NCI-H1092 treated with DMSO at 0.1 percent for 48 hours (cell line): ENCODE data around the gene KAZALD1.

ENCODE experiments used
- DNase-seq: peaks from one replicate; lab custom pipeline; 2025; lab: John Stamatoyannopoulos, UW

Gene KAZALD1

DNA sequence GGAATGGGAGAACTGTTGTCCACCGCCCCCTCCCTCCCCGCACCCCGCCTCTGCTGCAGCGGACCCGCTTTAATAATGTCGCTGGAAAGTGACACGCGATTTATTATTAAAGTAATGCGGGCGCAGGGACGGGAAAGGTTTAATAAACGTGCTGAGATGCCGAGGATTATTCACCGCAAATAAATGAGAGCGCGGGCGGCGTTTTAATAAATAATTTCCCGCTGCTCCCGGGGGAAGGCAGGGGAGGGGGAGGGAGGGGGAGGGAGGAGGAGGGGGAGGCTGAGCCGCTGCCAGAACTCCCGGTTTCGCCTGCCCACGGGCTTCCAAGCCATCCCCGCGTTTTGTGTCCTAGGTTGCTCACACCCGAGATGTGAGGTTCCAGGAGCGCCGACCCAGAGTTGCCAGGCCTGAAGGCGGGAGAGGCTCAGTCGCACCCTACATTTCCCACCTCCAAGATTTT is 5.1 kb downstream of the KAZALD1 start:
- DNase-seq = peak; percentile 17

DNA sequence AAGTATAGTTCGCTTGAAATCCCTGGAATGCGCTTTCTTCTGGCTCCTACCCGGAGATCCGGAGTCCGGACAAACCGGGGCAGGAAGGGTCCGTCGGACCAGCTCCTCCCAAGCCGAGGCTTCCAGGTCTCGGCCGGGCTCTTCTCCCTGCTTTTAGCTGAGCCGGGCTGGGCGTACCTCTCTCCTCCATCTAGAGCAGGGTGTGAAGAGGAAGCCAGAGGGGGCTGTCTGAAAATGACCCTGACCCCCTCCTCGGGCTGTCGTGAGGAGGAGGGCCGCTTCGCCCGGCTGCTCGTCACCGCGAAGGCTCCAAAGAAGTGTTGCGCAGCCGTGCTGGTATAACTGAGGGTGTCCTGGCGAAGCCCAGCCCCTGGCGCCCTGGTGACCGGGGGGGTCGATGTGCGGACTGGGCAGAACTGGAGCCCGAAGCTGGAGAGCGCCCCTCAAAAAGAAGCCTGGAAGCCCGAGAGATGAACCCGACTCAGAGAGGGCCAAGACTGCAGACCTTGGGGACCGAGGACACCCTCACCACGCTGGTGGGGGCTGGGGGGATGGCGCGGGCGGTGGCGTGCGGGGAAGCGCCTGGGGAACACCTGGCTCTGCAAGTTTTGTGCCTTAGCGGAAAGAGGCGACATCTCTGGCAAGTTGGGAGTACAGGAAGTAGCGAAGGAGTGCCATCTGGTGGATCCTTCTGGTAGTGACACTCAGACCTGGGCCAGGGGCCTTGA is 5.7 kb downstream of the KAZALD1 start:
- peak; percentile 40 for DNase-seq

DNA sequence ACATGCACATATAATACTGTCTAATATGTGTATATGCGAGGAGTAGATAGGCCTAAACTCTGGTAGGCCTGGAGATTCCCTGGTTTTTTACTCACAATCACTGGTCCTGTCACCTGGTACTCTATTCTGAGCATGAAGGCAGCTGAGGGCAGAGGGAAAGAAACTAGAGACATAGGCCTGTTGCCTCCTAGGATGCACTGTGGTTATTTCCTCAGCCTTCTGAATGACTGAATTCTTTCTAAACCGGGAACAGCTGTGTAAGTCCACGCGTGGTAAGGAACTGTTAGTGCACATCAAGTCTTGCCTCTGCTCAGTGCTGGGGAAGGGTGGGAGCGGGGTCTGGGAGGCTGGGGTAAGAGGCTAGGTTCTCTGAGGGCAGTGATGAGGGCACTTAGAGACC is 7.7 kb downstream of the KAZALD1 start:
- DNase-seq = no peak

DNA sequence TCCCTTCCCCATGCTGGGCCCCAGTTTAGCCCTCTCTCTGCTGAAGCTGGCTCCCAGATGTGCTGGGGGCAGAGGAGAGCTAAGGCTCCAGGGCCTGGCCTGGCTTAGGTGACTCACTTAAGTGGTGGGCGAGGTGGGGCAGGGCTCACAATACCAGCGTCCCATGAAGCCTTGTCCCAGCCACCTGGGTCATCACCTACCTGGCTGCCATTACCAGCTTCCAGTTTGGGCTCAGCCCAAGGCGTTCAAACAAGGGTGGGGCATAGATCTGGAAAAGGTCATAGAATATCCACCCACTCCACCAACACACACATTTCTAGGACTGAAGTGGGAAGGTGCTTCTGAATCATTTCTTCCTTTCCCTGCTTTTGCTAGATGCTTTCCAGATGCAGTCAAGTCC is 8.3 kb downstream of the KAZALD1 start:
- no peak for DNase-seq

DNA sequence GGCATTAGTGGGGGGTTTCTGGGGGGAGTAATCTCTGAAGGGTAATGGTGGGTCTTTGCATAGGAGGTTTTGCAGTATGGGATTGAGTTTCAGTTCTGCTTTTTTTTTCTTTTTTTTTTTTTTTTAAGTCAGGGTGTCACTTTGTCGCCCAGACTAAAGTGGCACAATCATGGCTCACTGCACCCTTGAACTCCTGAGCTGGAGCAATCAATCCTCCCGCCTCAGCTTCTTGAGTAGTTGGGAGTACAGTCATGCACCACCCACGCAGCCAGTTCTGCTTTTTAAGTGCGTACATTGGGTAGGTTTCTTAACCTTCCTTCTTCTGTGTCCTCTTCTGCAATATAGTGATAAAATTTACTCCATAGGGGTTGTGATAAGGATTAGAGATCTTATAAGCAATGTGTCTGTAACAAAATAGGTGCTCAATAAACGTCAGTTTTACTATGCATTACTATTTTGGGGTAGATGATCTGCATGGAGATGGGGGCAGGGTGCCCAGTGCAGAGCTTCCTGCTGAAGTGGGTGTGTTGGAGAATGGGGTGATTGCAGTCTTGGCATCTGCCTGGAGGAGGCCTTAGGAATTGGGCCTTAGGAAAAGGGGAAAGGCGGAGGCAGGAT is 9.6 kb downstream of the KAZALD1 start:
- DNase-seq = no peak

DNA sequence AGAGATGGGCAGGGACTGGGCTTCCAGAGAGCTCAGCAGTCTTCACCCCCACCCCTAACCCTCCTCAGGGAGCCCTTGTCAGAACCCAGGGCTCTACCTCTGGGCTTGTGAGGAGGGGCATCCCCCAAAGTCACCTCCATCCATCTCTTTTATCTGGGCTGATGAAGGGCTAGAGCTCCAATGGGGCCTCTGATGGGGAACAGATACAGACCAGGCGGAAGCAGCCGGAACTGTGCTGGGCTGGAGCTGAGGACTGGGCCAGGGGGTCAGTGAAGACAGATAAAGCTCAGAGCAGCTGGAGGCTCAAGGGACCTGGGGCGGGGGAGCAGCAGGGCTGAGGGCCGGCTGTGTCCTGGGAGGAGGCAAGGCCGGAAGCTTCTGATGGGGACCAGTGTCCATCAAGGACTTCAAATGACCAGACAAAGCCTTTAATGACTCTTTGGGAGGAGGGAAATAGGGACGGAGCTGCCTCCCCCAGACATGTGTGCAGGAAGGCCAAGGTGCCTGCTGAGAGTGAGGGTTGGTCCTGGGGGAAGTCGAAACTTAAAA is 10.2 kb downstream of the KAZALD1 start:
- DNase-seq = no peak

DNA sequence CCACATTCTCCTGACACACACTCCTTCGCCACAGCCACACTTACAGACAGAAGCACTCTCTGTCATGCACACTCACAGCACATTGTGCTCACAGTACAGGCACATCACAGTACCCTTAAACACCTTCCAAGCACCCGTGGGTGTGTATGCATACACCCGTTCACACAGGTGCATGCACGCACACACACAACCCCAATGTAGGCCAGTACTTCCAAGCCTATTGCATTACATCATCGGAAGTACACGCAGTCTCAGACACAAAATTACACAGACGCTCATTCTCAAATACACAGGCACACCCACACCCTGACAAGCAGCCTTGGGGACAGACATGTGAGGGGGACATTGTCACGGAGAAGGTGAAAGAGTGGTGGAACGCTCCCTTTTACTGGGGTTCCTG is 11.1 kb downstream of the KAZALD1 start:
- no peak for DNase-seq

DNA sequence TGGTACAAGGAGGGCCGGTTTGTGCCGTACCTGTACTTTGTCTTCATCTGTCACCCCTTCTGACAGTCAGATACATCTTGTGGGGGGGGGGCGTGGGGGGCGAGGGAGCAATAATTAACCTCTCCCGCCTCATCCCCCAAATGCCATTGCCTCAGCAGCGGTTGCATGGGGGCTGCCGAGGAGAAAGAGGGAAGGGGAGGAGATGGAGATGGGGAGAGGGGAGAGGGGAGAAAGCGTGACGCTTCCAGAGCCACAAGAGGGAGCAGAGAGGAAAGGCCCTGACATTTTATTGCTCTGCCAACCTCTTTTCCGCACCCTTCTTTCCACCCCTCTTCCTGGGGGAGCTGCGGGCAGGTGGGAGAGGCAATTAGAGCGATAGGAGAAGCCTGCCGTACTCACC is 11.8 kb downstream of the KAZALD1 start:
- no peak for DNase-seq

DNA sequence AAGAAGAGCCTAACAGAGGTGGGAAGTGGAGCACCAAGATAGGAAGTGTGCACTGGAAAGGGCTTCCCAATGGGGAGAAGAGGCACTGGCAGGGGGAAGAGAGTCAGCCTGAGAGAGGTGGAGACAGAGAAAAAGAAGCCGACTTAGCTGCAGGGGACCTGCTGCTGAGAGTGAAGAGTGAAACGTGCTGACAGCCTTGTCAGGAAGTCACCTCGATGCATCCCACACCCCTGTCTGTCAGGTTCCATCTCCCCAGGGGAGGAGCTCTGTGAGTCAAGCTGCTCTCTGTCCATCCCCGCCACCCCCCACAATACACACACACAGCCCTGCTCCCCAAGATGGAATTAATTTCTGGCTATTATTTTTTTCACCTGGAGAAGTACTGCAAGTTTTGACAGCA is 14.0 kb downstream of the KAZALD1 start:
- no peak for DNase-seq

DNA sequence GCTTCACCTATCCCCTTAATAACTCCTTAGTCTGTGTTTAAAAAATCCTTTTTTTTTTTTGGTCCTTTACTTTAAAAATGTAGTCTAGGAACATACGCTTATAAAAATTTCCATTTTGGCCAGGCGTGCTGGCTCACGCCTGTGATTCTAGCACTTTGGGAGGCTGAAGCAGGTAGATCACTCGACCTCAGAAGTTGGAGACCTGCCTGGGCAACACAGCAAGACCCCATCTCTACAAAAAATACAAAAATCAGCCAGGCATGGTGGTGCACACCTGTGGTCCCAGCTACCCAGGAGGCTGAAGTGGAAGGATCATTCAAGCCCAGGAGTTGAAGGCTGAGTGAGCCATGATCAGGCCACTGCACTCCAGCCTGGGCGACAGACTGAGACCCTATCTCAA is 14.8 kb downstream of the KAZALD1 start:
- DNase-seq = no peak

DNA sequence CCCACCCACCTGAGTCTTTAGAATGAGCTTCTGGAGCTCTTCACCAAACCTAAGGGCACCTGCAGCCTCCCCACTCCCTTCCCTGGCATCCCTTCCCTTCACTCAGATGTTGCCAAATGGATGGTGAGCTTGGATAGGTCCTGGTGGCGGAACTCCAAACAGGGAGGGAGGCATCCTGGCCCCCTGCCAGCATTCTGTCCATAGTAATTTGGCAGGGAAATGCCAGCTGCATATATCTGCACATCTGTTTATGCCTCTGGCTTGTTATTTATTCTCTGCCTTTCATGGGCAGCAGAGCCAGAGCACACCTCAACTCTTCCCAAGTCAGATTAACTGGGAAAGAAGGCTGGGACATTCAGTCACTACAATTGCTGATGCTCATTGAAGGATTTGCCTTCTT is 18.1 kb downstream of the KAZALD1 start:
- no peak for DNase-seq

DNA sequence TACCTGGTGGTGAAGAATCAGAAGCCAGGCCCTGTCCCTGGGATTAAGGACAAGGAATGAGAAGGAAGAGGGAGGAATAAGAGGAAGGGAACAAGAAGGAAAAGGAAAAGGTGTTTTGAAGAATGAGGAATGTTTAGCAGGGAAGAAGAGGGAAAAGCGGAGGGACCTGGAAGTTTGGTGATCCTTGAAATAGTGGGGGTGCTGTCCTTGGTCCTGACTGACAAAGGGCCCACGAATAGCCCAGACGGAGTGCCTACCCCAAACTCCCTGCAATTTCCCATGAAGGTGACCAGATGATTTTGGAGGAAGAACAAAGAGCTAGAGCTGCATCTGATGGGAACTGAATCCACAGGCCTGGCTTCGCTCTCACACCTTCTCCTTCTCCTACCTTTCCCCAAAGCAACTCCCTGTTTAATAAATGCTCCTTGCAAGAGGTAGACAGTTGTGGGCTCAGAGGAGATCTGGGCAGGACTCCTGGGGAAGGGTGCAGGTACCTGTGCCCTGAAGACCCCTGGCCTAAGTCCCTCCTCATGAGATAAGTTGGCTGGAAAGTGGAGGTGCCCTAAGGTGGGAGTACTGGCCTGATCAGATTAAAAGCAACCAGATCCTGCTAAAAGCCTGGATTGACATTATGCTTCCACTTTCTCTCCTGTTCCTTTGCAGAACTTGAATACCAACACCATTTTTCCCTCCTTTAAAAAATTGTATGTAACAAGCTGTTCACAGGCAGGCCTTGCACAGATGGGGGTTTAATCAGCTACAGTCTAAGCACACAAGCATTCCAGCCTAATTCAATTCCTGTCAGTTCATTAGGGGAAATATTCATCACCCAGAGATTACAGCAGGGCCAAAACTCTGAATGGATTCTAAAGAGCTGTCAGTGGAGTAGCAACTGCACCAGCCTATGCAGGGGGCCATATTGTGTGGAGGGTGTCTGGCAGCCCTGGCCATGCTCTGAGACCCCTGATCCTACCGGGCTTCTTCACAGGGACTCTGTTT is 19.4 kb downstream of the KAZALD1 start:
- DNase-seq = no peak

DNA sequence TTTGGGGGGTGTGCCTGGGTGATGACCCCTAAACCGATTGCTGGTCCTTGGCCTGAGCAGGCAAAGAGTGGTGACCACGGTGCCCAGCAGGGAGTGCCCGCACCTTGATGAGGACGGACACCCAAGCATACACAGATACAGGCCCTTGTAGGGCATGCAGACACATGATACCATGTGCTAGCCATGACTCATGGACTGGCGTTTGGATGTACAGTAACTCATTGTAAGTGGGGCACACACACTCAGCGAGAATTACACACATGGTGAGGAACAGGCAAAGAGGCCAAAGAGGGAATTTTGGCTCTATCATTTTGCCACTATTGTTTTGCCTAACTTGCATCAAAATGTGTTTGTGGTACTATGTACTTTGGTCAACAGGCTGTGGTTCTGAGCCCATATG is 24.1 kb downstream of the KAZALD1 start:
- no peak for DNase-seq

DNA sequence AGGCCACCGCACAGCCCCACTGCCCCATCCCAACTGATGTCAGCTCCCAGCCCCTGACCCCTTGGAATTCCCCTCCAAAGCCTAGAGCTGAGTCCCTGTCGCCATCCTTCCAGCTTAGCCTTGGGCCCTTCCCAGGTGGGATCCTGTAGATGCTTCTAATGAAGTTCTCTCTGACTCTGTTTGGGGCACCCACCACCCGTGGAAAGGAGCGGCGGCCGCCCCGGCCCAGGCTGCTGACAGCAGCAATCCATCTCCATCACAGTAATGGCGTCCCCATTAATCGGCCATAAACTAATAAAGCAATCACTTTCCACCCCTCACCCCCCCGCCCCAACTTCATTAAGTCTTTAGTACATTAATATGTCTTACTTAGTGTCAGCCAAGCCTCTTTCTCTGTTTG is 25.6 kb downstream of the KAZALD1 start:
- DNase-seq = no peak

DNA sequence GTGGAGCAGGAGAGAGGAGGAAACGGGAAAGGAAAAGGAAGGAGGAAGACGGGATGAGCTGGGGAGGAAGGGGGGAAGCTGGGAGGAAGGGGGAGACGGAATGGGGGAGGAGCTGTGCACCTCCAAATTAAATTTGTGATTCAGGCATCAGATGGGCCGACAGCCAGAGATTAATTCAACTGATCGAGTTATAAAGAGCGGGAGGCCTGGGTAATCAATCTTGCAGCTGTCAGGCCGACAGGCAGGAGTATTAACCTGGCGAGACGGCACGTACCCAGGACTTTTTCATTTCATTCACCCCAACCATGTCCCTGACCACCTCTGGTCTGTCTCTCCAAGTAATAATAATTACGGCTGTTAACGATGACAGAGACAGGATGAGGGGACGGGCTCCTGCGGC is 26.2 kb downstream of the KAZALD1 start:
- no peak for DNase-seq

DNA sequence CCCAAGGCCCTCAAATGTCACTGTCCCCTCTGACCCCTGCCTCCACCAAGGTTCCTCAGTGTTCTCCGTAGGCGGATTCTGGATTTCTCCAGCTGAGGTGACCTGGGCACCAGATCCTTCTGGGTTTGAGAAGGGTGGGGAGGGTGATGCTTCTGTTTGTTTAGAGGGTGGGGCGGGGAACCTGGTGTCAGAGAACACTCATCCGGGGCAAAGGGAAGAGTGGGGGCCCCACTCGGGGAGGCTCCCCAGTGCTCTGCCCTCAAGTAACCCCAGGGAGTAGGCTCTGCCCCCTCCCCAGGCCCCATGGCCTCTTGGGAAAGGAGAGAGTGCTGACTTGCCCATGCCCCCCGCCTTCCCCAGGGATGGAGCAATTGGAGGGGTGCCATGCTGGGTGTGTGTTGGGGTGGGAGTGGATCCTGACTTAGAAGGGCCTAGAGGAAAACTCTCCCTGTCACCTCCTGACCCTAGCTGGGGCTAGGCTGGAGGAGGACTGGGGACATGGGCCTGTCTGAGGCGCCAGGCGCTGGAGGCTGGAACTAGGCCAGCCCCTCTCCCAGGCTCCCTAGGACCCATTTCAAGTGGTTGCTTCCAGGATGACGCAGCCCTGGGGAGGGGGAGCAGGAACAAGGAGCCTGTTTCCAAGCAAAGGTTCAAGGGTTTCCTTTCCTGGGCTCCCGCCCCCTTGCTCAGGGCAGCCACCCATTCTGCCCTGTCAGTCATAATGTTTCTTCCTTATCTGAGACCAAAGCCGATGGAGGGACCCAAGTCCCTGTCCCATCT is 27.9 kb downstream of the KAZALD1 start:
- DNase-seq = peak; percentile 9

DNA sequence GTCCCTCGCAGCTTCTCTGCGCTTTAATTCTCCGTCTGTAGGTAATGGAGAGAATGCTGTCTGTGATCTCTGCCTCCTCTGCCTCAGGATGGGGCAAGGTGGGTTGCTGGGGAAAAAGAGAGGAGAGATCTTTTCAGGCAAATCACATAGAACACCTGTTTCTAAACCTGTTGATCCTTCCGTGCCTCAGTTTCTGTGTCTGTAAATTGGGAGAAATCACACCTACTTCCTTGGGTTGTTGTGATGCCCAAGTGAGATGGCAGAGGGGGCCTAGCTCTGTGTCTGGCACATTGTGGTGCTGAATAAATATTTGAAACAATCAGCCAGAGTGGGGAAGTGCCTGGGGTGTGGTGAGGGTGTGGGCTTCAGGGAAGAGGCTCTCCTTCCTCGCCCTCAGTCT is 28.8 kb downstream of the KAZALD1 start:
- no peak for DNase-seq

DNA sequence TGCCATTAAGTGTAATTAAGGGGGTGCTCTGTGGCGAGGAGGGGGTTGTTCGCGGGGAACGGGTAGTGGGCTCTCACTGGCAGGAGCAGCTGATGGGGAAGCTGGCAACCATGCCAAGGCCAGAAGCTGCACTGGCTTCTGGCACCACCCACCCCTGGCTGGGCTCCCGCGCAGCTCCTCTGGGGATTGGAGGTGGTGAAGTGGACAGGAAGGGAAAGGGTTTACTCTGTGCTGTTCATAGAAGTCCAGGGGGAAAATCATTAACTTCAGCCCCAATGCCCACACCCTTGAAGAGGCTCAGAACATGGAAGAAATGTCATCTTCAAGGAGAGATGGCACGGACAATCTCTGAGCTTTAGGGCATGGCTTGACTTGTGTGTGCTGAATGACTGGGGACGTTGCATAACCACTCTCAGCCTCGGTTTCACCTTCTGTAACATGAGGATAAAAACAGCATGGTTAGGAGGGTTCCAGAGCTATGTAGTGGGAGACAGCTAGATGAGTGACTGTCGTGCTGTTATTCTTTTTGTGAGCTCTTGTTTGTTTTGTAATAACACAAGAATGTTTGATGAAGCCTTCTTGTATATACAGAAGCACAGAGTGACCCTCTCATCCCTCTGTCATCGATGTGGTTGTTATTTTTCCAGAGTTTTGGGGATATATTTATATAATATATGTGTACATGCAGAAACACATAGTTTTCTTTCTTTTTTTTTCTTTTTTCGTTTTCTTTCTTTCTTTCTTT is 29.9 kb downstream of the KAZALD1 start:
- DNase-seq = peak; percentile 29

DNA sequence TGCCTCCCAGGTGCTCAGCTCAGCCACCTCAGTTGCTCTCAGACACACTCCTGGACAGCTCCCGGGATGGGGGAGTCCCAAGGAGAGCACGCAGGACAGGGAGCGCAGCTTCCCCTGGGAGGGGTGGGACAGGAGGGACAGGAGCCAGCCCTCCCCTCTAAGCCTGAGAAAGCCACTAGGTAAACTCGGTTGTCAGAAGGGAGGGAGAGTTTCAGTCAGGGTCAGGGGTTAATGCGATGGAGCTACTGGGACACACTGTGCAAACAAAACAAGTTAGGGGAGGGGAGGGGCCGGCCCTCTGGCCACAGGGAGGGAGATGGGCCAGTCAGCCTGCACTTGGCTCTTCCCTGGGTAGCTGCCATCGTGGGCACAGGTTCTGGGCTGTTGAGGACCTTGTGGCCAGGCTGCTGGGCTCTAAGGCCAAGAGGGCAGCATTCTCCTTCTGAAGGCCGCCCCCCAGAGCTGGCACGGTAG is 31.1 kb downstream of the KAZALD1 start:
- DNase-seq = no peak

DNA sequence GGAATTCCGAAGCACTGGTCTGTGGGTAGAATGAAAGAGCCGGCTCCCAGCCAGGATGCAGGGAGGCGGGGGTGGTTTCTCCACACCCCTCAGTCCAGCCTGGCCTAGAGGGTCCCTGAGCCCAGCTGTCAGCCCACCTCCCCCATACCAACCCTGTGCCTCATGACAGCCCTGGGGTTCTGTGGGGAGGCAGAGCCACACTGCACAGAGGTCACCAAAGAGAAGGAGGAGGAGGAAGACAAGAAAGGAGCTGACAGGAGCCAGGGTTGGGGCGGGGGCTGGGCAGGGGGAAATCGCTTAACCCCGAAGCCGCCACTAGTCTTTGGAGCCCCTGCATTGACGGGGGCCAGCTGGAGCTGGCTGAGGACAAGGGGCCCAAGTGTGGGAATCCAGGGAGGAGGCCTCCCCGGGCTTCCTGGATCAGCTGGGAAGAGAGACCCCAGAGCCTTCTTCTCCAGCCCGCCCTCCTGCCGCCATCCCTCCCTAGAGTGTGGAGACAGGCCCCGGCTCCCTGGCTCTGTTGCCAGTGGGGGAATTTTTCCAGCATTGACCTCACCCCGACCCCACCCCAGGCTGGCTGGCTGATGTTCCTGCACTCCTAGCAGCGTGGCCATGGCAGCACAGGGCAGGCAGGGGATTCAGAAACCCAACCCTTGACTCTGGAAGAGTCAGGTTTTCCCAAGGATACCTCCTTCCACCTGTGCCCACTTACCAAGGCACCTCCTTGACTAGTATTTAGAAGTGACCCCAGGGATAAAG is 32.5 kb downstream of the KAZALD1 start:
- DNase-seq = no peak
